LNCAP (cell line): ENCODE results near the gene EPHA6.

ENCODE experiments used
- TF ChIP-seq, protein P1 (sequence below): fragments of 450-650 bp; IDR thresholded peaks from 2 replicates; pipeline ENCODE4 v1.5.1; 2017; ENCODE audit warnings: mild to moderate bottlenecking

The EPHA6 gene

DNA sequence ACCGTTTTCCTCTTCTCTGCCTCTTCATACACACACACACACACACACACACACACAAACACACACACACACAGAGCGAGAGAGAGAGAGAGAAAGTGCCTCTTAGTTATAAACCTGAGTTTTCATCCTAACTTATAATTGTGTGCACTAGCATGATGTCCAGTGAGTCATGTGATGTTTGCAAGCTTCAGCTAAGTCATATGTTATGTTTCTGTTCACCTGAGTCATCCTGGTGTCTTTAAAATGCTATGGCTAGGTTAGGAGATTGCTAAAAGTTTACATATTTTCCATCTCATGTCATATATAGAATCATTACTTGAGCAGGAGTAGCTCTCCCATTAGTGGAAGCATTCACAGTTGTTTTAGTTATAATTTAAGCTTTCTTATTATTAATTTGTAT lies 155.8 kb downstream of the EPHA6 start:
- TF ChIP-seq, protein P1, sequence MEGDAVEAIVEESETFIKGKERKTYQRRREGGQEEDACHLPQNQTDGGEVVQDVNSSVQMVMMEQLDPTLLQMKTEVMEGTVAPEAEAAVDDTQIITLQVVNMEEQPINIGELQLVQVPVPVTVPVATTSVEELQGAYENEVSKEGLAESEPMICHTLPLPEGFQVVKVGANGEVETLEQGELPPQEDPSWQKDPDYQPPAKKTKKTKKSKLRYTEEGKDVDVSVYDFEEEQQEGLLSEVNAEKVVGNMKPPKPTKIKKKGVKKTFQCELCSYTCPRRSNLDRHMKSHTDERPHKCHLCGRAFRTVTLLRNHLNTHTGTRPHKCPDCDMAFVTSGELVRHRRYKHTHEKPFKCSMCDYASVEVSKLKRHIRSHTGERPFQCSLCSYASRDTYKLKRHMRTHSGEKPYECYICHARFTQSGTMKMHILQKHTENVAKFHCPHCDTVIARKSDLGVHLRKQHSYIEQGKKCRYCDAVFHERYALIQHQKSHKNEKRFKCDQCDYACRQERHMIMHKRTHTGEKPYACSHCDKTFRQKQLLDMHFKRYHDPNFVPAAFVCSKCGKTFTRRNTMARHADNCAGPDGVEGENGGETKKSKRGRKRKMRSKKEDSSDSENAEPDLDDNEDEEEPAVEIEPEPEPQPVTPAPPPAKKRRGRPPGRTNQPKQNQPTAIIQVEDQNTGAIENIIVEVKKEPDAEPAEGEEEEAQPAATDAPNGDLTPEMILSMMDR: no peak

DNA sequence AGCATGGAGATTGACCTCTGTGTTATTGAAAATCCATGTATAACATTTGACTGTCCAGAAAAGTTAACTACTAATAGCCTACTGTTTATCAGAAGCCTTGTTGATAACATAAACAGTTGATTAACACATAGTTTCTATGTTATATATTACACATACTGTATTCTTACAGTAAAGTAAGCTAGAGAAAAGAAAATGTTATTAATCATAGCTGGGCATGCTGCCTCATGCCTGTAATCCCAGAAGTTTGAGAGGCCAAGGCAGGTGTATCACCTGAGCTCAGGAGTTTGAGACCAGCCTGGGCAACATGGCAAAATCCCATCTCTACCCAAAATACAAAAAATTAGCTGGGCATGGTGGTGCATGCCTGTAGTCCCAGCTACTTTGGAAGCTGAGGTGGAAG lies 163.3 kb downstream of the EPHA6 start:
- TF ChIP-seq, protein P1: no peak

DNA sequence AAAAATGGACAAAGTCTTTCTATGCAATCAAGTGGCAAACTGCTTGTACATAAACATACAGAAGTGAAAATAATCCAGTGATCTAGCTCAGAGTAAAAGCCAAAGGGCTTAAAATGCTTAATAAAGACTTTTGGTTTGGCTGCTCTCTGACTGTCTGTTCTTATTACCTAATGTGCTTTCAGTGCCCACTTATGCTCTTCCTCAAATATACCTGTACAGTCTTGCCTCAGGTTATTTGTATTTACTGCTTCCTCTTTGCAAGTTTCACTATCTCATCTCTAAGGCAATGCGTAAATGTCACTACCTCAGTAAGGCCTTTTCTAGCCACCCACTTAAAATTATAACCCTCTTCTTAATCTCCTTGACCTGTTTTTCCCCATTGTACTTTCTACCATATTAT lies 171.8 kb downstream of the EPHA6 start:
- TF ChIP-seq, protein P1: no peak

DNA sequence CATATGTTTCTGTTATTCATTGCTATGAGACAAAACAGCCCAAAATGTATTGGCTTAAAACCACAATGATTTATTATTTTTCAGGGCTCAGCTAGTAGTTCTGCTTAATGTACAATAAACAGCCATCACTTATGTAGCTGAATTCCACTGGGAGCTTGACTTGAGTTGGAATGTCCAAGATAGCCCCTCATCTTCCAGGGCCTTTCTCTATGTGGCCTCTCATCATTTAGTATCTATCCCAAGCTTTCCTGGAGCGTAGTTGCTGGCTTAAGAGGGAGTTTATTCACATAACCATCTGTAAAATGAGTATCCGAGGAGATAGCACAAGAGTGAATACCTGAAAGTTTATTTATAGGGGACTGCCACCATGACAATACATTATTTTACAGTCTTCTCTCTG lies 176.8 kb downstream of the EPHA6 start:
- TF ChIP-seq, protein P1: no peak

DNA sequence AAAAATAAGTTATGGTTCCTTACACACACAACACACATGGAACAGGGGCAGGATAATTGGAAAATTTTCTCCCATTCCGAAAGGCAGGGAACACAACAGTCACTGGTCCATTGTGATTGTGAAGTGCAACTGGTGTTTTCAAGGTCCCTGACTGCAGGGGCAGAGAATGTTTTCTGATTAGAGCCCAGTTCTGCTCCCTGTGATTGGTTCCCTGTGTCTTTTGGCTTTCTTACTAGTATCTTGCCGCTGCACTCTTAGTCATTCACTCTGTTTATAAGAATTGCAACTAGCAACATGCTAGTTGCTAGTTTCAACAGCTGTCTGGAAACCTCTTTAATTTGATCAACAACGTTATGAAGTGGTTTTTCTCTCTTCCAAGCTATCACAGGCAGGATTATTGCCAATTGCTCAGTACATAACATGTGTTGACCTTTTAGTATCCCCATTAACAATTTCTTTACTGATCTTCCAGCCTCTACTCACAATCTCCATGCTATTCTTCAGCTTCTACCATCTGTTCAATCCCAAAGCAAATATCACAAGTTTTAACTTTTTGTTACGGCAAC lies 177.5 kb downstream of the EPHA6 start:
- TF ChIP-seq, protein P1: no peak

DNA sequence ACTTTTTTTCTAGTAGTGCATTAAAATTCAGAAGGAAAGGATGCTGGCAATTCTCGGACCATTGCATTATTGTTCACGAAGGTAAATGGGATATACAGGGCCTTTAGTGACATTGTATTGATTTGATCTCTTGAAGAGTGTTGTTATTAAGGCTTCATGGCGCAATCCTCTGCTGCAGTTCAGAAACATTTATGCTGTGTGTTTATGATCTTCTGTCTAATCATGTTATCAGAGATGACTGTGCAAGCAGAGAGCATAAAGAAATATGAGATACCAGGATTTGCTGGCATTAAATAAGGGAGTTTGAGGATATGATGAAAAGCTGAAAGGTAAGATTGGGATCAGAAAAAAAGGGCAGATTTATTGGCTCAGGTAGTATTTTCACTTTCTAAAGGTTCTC lies 180.6 kb downstream of the EPHA6 start:
- TF ChIP-seq, protein P1: no peak

DNA sequence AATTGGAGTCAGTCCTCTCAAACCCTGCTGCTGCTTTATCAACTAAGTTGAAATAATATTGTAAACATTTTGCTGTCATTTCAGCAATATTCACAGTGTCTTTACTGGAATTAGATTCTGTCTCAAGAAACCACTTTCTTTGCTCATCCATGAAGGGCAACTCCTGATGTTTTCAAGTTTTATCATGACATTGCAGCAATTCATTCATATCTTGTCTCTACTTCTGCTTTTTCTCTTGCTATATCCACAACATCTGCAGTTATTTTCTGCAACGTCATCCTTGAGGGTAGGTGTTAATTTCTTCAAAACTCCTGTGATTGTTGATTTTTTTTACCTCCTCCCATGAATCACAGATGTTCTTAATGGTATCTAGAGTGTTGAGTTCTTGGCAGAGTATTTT lies 181.6 kb downstream of the EPHA6 start:
- TF ChIP-seq, protein P1: no peak

DNA sequence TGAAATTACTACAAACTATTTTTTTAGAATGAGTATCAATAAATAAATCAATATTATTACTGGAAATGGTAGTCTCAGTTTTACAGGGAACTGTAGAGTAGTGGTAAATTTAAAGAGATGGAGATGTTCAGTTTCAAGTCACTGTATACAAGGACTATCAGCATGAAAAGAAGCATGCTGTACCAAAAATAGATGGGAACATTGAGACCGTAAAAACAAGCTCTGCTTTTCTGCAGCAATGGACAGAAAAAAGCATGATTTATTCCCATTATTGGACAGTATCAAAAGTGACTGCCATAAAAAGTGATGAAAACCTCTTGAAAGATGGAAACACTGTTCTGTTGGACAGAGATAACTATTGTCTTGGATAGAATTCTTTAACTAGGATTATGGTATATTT lies 187.2 kb downstream of the EPHA6 start:
- TF ChIP-seq, protein P1: no peak
